Measurements from ENCODE around the gene NPW.

Gene NPW

GRCh38 chr16:1984347-1985225, 35.0 kb upstream of the NPW start:
- peaks cover 0 to 22% (median 16%) of the 10 kb centered on the region in 4 experiments for H3K36me3 ChIP-seq (ENCODE audit: control insufficient read depth in 4 of 4, insufficient read depth in 4 of 4, low read length in 3 of 4)
- DNase-seq = no peak
- ChIA-PET CTCF (interaction anchor here (0.9 to 1.7 kb wide), 4 partner anchors 14 to 19 kb away, joined by 4 to 10 read pairs (median 4); no protein-coding TSS in a partner anchor), POLR2A (interaction anchor here (0.6 to 1.4 kb wide), 2 partner anchors 13 to 20 kb away, joined by 3 to 4 read pairs; partner anchors contain the start of gene RPS2)
- peak overlapping the region; percentile 63 to 82 (median 73) for H3K4me3 ChIP-seq (ENCODE audit: control insufficient read depth in 1 of 7, extremely low read depth in 1 of 7, insufficient read depth in 4 of 7, low read depth in 2 of 7, low read length in 6 of 7)
- peaks cover 0 to 28% (median 22%) of the 10 kb centered on the region in 4 experiments for H3K4me1 ChIP-seq (ENCODE audit: control extremely low read depth in 1 of 4, control insufficient read depth in 4 of 4, insufficient read depth in 4 of 4, low read length in 3 of 4)
- peaks cover 0 to 59% (median 37%) of the 10 kb centered on the region in 5 experiments for H3K27me3 ChIP-seq (replicated peaks in 2 of 5; ENCODE audit: control insufficient read depth in 4 of 5, insufficient read depth in 5 of 5, low read length in 4 of 5)
- peak overlapping the region in 1 of 2 experiments; percentile 54 for H3K27ac ChIP-seq (ENCODE audit: insufficient read depth in 1 of 2, low read depth in 1 of 2, low read length in 2 of 2, poor library complexity in 1 of 2, severe bottlenecking in 2 of 2)
- H3K9me3 ChIP-seq (ENCODE audit: control extremely low read depth in 1 of 5, control insufficient read depth in 4 of 5, insufficient read depth in 2 of 5, low read depth in 1 of 5, low read length in 4 of 5) = no peaks in the 10 kb centered on the region
- WGBS (ENCODE audit: insufficient coverage) = 14% methylated on average over 56 of the region's 58 CpGs

- CTCF ChIA-PET = interaction anchor here (0.5 to 1.7 kb wide), 4 partner anchors 13 to 37 kb away, joined by 3 to 10 read pairs (median 4); no protein-coding TSS in a partner anchor
- Histone ChIP-seq H3K4me3 (ENCODE audit: control insufficient read depth in 1 of 7, extremely low read depth in 1 of 7, insufficient read depth in 4 of 7, low read depth in 2 of 7, low read length in 6 of 7) (peak overlapping the region in 1 of 7 experiments; percentile 82), H3K27me3 (replicated peaks in 2 of 5; ENCODE audit: control insufficient read depth in 4 of 5, insufficient read depth in 5 of 5, low read length in 4 of 5) (peaks cover 0 to 59% (median 35%) of the 10 kb centered on the region in 5 experiments), H3K36me3 (ENCODE audit: control insufficient read depth in 4 of 4, insufficient read depth in 4 of 4, low read length in 3 of 4) (peaks cover 0 to 22% (median 16%) of the 10 kb centered on the region in 4 experiments), H3K9me3 (ENCODE audit: control extremely low read depth in 1 of 5, control insufficient read depth in 4 of 5, insufficient read depth in 2 of 5, low read depth in 1 of 5, low read length in 4 of 5) (no peaks in the 10 kb centered on the region), H3K27ac (ENCODE audit: insufficient read depth in 1 of 2, low read depth in 1 of 2, low read length in 2 of 2, poor library complexity in 1 of 2, severe bottlenecking in 2 of 2) (no peak overlapping the region), H3K4me1 (ENCODE audit: control extremely low read depth in 1 of 4, control insufficient read depth in 4 of 4, insufficient read depth in 4 of 4, low read length in 3 of 4) (peaks cover 0 to 31% (median 26%) of the 10 kb centered on the region in 4 experiments)
- POLR2A ChIA-PET = interaction anchor here (0.5 to 0.8 kb wide), 2 partner anchors 19 to 170 kb away, joined by 3 read pairs; partner anchors contain the start of gene TRAF7
- WGBS (ENCODE audit: insufficient coverage) = 97% methylated on average over 14 of the region's 14 CpGs
- DNase-seq = no peak
These were observed 34.0 kb upstream of the NPW start for GRCh38 chr16:1985466-1986150.

- Histone ChIP-seq H3K9me3 (ENCODE audit: control extremely low read depth in 1 of 5, control insufficient read depth in 4 of 5, insufficient read depth in 2 of 5, low read depth in 1 of 5, low read length in 4 of 5) (no peaks in the 10 kb centered on the region), H3K27me3 (replicated peaks in 2 of 5; ENCODE audit: control insufficient read depth in 4 of 5, insufficient read depth in 5 of 5, low read length in 4 of 5) (peaks cover 0 to 56% (median 33%) of the 10 kb centered on the region in 5 experiments), H3K27ac (ENCODE audit: insufficient read depth in 1 of 2, low read depth in 1 of 2, low read length in 2 of 2, poor library complexity in 1 of 2, severe bottlenecking in 2 of 2) (no peak overlapping the region), H3K4me3 (ENCODE audit: control insufficient read depth in 1 of 7, extremely low read depth in 1 of 7, insufficient read depth in 4 of 7, low read depth in 2 of 7, low read length in 6 of 7) (no peak overlapping the region), H3K4me1 (ENCODE audit: control extremely low read depth in 1 of 4, control insufficient read depth in 4 of 4, insufficient read depth in 4 of 4, low read length in 3 of 4) (peaks cover 0 to 45% (median 38%) of the 10 kb centered on the region in 4 experiments), H3K36me3 (ENCODE audit: control insufficient read depth in 4 of 4, insufficient read depth in 4 of 4, low read length in 3 of 4) (peaks cover 0 to 22% (median 16%) of the 10 kb centered on the region in 4 experiments)
- ChIA-PET CTCF (no interaction called here), POLR2A (no interaction called here)
- 90% methylated on average over 9 of the region's 10 CpGs for WGBS (ENCODE audit: insufficient coverage)
- DNase-seq = no peak
These were observed 32.4 kb upstream of the NPW start for GRCh38 chr16:1987198-1987597.

DNA sequence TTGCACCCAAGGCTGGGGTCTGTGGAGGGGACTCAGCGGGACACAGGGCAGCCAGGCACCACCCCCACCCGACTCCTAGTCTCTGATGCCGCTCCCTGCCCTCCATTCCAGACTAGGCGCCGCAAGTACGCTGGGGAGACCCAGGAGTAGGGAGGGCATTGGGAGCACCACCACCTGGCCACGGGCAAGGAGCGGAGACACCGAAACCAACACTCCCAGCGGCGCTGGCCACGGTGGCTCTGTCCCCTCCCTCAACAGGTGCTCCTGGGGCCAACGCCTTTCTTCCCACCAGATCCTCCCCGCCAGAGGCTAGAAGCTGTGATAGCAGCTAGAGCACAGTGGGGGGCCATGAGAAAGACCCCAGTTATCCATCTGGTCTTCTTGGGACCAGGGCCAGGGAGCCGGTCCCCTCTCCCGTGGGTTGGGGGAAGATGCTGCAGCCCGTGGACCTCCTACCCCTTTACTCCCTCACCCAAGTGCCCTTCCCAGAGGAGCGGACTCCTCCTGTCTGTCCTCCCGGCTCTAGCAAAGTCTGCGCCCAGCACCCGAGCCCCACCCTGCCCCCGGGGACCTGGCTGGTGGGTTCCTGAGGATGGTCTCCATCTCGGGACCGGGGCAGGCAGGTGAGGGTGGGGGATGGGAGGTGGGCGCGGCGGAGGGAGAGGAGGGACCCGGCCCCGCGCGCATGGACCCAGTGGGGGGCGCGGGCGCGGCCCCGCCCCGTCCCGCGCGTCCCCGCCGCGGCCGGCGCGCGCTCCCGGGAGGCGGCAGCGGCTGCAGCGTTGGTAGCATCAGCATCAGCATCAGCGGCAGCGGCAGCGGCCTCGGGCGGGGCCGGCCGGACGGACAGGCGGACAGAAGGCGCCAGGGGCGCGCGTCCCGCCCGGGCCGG, 30.1 kb upstream of the NPW start, which contains the start of gene SYNGR3:
TSS of gene SYNGR3 (plus strand) at position 762 of the 892 bp plus-strand sequence. CDS start 133 bp downstream, outside the sequence.
- CTCF ChIA-PET = interaction anchor here (1.3 kb wide), 1 partner anchor 21 kb away, joined by 3 read pairs; no protein-coding TSS in a partner anchor
- WGBS (ENCODE audit: insufficient coverage) = 9% methylated on average over 51 of the region's 67 CpGs
- Histone ChIP-seq H3K9me3 (ENCODE audit: control extremely low read depth in 1 of 5, control insufficient read depth in 4 of 5, insufficient read depth in 2 of 5, low read depth in 1 of 5, low read length in 4 of 5) (no peaks in the 10 kb centered on the region), H3K27me3 (replicated peaks in 2 of 5; ENCODE audit: control insufficient read depth in 4 of 5, insufficient read depth in 5 of 5, low read length in 4 of 5) (peaks cover 0 to 45% (median 22%) of the 10 kb centered on the region in 5 experiments), H3K4me1 (ENCODE audit: control extremely low read depth in 1 of 4, control insufficient read depth in 4 of 4, insufficient read depth in 4 of 4, low read length in 3 of 4) (peaks cover 0 to 39% (median 30%) of the 10 kb centered on the region in 4 experiments), H3K4me3 (ENCODE audit: control insufficient read depth in 1 of 7, extremely low read depth in 1 of 7, insufficient read depth in 4 of 7, low read depth in 2 of 7, low read length in 6 of 7) (peak within 1 kb of the TSS in 6 of 7 experiments; percentile 19 to 66 (median 36)), H3K27ac (ENCODE audit: insufficient read depth in 1 of 2, low read depth in 1 of 2, low read length in 2 of 2, poor library complexity in 1 of 2, severe bottlenecking in 2 of 2) (no peak within 1 kb of the TSS), H3K36me3 (ENCODE audit: control insufficient read depth in 4 of 4, insufficient read depth in 4 of 4, low read length in 3 of 4) (peaks cover 0 to 22% (median 16%) of the 10 kb centered on the region in 4 experiments)
- POLR2A ChIA-PET = no interaction called here
- no peak for DNase-seq

DNA sequence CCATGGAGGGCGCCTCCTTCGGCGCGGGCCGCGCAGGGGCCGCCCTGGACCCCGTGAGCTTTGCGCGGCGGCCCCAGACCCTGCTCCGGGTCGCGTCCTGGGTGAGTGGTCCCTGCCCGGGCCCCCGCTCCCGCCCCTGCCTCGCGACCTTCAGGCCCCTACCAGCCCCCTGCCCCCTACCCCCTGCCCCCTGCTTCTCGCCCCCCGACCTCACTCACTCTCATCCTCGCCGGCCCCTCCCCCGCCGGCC, 29.6 kb upstream of the NPW start:
- peaks cover 0 to 34% (median 24%) of the 10 kb centered on the region in 4 experiments for H3K4me1 ChIP-seq (ENCODE audit: control extremely low read depth in 1 of 4, control insufficient read depth in 4 of 4, insufficient read depth in 4 of 4, low read length in 3 of 4)
- ChIA-PET CTCF (no interaction called here), POLR2A (no interaction called here)
- no peak overlapping the region for H3K27ac ChIP-seq (ENCODE audit: insufficient read depth in 1 of 2, low read depth in 1 of 2, low read length in 2 of 2, poor library complexity in 1 of 2, severe bottlenecking in 2 of 2)
- H3K27me3 ChIP-seq (replicated peaks in 2 of 5; ENCODE audit: control insufficient read depth in 4 of 5, insufficient read depth in 5 of 5, low read length in 4 of 5) = peaks cover 0 to 45% (median 22%) of the 10 kb centered on the region in 5 experiments
- peak overlapping the region in 2 of 7 experiments; percentile 36 to 50 for H3K4me3 ChIP-seq (ENCODE audit: control insufficient read depth in 1 of 7, extremely low read depth in 1 of 7, insufficient read depth in 4 of 7, low read depth in 2 of 7, low read length in 6 of 7)
- no CpG with 5 or more reads among the region's 25 CpGs for WGBS (ENCODE audit: insufficient coverage)
- peaks cover 0 to 22% (median 16%) of the 10 kb centered on the region in 4 experiments for H3K36me3 ChIP-seq (ENCODE audit: control insufficient read depth in 4 of 4, insufficient read depth in 4 of 4, low read length in 3 of 4)
- H3K9me3 ChIP-seq (ENCODE audit: control extremely low read depth in 1 of 5, control insufficient read depth in 4 of 5, insufficient read depth in 2 of 5, low read depth in 1 of 5, low read length in 4 of 5) = no peaks in the 10 kb centered on the region
- no peak for DNase-seq

- ChIA-PET POLR2A (no interaction called here), CTCF (no interaction called here)
- peak in 1 of 3 donors; percentile 10 for DNase-seq
- Histone ChIP-seq H3K36me3 (ENCODE audit: control insufficient read depth in 4 of 4, insufficient read depth in 4 of 4, low read length in 3 of 4) (peaks cover 0 to 19% (median 14%) of the 10 kb centered on the region in 4 experiments), H3K27ac (ENCODE audit: insufficient read depth in 1 of 2, low read depth in 1 of 2, low read length in 2 of 2, poor library complexity in 1 of 2, severe bottlenecking in 2 of 2) (no peak overlapping the region), H3K27me3 (replicated peaks in 2 of 5; ENCODE audit: control insufficient read depth in 4 of 5, insufficient read depth in 5 of 5, low read length in 4 of 5) (peaks cover 0 to 45% (median 22%) of the 10 kb centered on the region in 5 experiments), H3K4me3 (ENCODE audit: control insufficient read depth in 1 of 7, extremely low read depth in 1 of 7, insufficient read depth in 4 of 7, low read depth in 2 of 7, low read length in 6 of 7) (peak overlapping the region in 6 of 7 experiments; percentile 19 to 66 (median 36)), H3K9me3 (ENCODE audit: control extremely low read depth in 1 of 5, control insufficient read depth in 4 of 5, insufficient read depth in 2 of 5, low read depth in 1 of 5, low read length in 4 of 5) (no peaks in the 10 kb centered on the region), H3K4me1 (ENCODE audit: control extremely low read depth in 1 of 4, control insufficient read depth in 4 of 4, insufficient read depth in 4 of 4, low read length in 3 of 4) (peaks cover 0 to 29% (median 22%) of the 10 kb centered on the region in 4 experiments)
- WGBS (ENCODE audit: insufficient coverage) = 2% methylated on average over 34 of the region's 50 CpGs
These were observed 29.0 kb upstream of the NPW start for GRCh38 chr16:1990351-1991134.

Measured in common myeloid progenitor, CD34-positive (primary cell).